GM13976 (cell line): Measurements from ENCODE around the gene MICU1.
"Not testable (repeated sequence)": the region's sequence is repeated elsewhere in the genome, so short reads cannot be mapped to it uniquely, and the experiment has no call there.

Experiments
- DNase-seq: peaks from one replicate; pipeline ENCODE4 v3.0.0; 2012; ENCODE audit warnings: low spot score
- CTCF ChIP-seq: IDR thresholded peaks from 2 replicates; pipeline ENCODE4 v1.5.1; 2012; ENCODE audit warnings: borderline replicate concordance, mild to moderate bottlenecking; ENCODE audit not compliant: insufficient read depth; ENCODE audit errors: extremely low read depth, missing control alignments, control extremely low read depth
- in situ Hi-C: fragments of 300-500 bp; cut with MboI; formaldehyde crosslinking; loops from one replicate; pipeline ENCODE4 v1.12.0; 2022; ENCODE audit warnings: low sequenced_read_pairs, mixed read lengths, inconsistent platforms; ENCODE audit not compliant: unreplicated experiment

The MICU1 gene

DNA sequence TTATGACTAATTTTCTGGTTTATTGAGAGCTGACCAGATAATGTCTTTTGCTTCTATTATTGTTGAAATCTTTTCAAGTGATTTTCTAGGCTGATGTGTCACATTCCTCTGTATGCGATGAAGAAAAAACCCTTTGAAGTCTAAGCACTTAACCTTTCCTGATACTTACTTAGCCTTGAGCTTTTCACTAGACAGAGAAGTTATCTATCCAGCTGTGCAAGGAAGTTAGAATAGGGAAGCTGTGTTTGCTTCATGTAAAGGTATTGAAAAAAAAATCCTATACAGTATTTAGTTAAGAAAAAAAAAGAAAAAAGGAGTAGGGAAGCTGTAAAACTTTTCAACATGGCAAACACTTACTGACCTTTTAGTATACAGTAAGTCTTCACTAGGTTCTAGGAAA is 153.6 kb downstream of the MICU1 start:
- TF ChIP-seq CTCF: no peak
- no peak for DNase-seq
- in situ Hi-C loops: no loop called here

GRCh38 chr10:72470666-72471065 is 155.2 kb downstream of the MICU1 start:
- DNase-seq: no peak
- in situ Hi-C loops: no loop called here
- TF ChIP-seq CTCF: no peak

GRCh38 chr10:72467064-72467463 is 158.8 kb downstream of the MICU1 start:
- DNase-seq, in situ Hi-C loops: not testable (repeated sequence)

- no peak for DNase-seq
- TF ChIP-seq CTCF: no peak
- in situ Hi-C loops: no loop called here
These were observed 159.9 kb downstream of the MICU1 start for GRCh38 chr10:72466018-72466417.

DNA sequence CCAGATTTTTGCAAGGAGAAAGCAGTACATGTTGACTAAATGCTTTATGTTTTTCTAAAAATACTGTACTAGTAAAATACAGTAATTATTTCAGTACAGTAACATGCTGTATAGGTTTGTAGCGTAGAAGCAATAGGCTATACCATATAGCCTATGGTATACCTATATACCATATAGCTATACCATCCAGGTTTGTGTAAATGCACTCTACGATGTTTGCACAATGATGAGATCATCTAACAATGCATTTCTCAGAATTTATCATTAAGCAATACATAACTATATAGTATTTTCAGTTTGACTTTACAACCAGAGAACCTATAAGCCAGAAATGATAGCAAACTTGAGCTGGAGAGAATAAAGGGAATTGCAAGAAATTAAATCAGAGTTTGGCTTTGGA is 161.4 kb downstream of the MICU1 start:
- in situ Hi-C loops: no loop called here
- DNase-seq: no peak
- no peak for TF ChIP-seq CTCF

DNA sequence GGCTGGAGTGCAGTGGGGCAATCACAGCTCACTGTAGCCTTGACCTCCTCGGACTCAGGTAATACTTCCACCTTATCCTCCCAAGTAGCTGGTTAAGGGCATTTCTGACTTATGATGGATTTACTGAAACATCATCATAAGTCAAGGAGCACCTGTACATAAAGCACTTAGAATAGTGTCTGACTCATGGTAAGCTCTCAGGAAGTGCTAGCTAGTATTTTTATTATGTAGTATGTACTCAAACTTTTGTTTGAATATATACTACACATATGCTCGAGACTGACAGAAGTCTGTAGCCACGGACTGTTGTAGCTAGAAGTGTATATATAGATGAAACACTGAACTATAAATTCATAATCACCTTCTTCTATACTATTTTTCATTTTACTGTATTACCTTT is 163.6 kb downstream of the MICU1 start:
- DNase-seq: no peak

DNA sequence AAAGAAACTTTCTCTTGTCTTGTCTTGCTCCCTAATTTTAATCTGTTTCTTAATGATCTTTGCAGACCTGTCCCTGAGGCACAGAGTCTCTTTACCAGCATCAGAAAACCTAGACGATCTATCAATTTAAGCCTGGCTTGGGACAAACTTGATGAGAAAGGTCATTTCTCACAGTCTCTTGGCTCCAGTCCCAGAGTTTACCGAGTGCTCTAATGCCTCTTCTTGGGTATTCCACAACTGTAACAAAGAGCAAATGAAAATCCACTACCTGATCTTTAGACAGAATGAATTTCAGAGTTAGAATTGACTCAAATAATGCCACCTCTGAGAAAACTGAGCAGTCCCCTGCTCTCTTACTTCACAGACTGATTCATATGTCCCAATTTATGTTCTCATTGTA is 164.8 kb downstream of the MICU1 start:
- DNase-seq: no peak
- no peak for TF ChIP-seq CTCF
- in situ Hi-C loops: no loop called here

More for the DNA sequence above, 163.6 kb downstream of the MICU1 start:
- no peak for TF ChIP-seq CTCF
- in situ Hi-C loops: no loop called here

DNA sequence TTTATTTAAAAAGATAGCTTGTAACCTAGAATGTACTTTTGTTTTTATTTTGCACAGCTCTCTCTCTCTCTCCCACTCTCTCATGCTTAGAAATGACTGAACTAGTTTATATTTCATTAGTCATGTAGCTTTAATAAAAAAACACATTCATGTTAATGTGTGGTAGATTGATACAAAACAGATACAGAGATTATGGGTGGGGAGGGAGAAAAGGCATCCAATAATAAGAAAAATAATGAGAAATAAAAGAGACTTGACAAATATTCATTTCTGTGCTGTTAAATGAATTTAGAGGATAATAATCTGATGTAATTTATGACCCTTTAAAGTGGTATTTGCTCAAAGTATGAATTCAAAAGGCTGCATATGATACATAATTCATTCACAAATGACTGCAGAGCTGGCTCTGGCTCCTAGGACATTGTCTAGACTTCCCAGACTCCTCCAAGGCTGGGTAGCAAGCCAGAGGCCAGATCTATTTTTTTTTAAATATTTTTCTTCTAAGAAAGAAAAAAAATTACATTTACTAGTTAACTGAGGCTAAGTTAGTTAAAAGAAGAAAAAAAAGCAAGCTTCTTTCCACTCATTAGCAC is 165.5 kb downstream of the MICU1 start:
- no peak for TF ChIP-seq CTCF
- in situ Hi-C loops: no loop called here
- no peak for DNase-seq
